HG03095 (cell line): Measurements from ENCODE around the gene MYT1.

Experiments used
- ATAC-seq: cut with Tn5 transposase; IDR thresholded peaks from one replicate; pipeline ENCODE4 v1.9.1; 2021; ENCODE audit warnings: moderate library complexity; ENCODE audit not compliant: unreplicated experiment

Gene MYT1

GRCh38 chr20:64153861-64154589 is 10.2 kb upstream of the MYT1 start:
- ATAC-seq: no peak

GRCh38 chr20:64154590-64155257 is 9.5 kb upstream of the MYT1 start:
- ATAC-seq: no peak

GRCh38 chr20:64155258-64156135 is 8.8 kb upstream of the MYT1 start:
- no peak for ATAC-seq

- ATAC-seq: no peak
Observed at GRCh38 chr20:64156136-64156885, 7.9 kb upstream of the MYT1 start.

- no peak for ATAC-seq
Observed at GRCh38 chr20:64156886-64157875, 7.1 kb upstream of the MYT1 start.

GRCh38 chr20:64157878-64158277 is 6.4 kb upstream of the MYT1 start:
- no peak for ATAC-seq

GRCh38 chr20:64158346-64159285 is 5.6 kb upstream of the MYT1 start:
- ATAC-seq: no peak

- no peak for ATAC-seq
Observed at GRCh38 chr20:64159286-64159680, 5.0 kb upstream of the MYT1 start.

- ATAC-seq: no peak
Observed at GRCh38 chr20:64159711-64160110, 4.5 kb upstream of the MYT1 start.

- ATAC-seq: no peak
Observed at GRCh38 chr20:64160118-64160517, 4.1 kb upstream of the MYT1 start.

- no peak for ATAC-seq
Observed at GRCh38 chr20:64160526-64161355, 3.5 kb upstream of the MYT1 start.

- no peak for ATAC-seq
Observed at GRCh38 chr20:64161356-64162238, 2.7 kb upstream of the MYT1 start.

GRCh38 chr20:64162239-64162910 is 1.9 kb upstream of the MYT1 start:
- no peak for ATAC-seq

GRCh38 chr20:64163776-64164122 is 503 bp upstream of the MYT1 start:
- ATAC-seq: no peak

GRCh38 chr20:64165866-64166600 is 1.8 kb downstream of the MYT1 start:
- ATAC-seq: no peak
